HG03442 (cell line): Measurements from ENCODE around the gene GPR152.

ENCODE experiments used
- ATAC-seq: cut with Tn5 transposase; IDR thresholded peaks from one replicate; pipeline ENCODE4 v1.9.1; 2021; ENCODE audit warnings: mild to moderate bottlenecking, moderate library complexity; ENCODE audit not compliant: unreplicated experiment

Gene GPR152

DNA sequence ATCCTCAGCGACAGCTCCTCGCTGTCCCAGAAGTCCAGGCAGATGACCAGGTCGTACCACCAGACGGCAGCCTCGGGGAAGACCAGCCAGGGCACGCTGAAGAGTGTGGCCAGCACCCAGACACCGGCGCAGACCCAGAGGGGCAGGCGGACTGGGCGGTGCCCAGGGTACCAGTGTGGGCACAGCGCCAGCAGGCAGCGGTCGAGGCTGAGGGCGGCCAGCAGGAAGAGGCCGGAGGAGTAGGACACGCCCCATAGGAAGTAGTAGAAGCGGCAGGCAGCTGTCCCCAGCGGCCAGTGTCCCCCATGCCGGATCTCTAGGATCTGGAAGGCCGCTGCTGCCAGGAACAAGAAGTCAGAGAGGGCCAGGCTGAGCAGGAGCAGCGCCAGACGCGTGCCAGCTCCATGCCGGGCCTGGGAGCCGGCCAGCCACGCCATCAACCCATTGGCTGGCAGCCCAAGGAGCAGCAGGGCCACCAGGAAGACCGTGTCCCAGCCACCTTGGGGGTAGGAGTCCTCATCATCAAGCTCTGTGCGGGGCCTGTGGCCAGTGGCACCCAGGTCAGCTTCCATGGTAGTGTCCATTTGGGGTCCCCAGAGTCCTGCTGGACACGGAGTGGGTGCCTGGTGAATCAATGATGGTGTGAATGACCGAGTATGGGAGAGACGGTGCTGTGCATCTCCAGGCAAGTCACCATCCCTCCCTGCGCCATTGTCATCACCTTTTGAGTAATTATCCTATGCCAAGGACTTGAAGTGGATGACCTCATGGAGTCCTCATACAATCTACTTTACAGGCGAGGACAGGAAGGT lies at the start of gene GPR152:
TSS of gene GPR152 (minus strand) at position 589 of the 812 bp plus-strand sequence. CDS start at position 584, 5 bp downstream.
- ATAC-seq, result no peak

- no peak for ATAC-seq
These were observed 49.3 kb upstream of the GPR152 start for GRCh38 chr11:67501854-67502253.

DNA sequence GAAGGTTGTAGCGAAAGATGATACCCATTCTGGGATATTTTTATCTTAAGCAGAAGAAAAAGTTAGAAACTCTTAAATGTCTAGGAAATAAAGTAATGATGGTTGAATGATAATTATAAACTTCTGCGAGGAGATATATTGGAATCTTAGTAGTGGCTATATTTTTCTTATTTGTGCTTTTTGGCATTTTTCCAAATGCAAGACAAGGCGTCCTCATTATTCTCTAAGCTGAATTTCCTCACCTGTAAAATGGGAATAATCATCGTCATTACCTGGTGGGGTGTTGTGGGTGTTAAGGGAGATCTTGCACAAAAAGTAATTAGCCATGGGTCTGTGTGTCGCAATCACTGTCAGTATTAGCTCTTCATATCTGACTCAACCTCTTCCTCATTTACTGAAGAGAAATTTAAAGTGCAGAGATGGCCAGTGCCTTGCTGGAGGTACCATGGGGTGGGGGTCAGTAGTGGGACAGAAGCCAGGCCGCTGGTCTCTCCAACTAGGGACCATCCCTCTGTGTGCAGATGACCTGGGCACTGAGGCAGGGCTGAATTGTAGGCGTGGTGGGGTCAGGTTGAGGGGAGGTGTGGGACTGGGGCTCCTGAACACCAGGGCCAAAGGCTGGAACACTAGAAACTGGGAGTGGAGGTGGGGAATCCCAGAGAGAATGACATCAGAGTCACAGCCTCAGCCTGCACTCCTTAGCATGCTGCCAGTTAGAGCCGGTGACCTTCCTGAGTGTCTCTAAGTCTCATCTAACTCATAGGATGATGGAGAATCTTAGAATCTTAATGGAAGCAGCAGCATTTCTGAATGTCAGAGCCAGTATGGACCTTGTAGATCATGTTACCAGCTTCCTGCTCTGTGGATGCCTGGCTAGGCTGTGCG lies 48.5 kb upstream of the GPR152 start:
- ATAC-seq, result no peak

- ATAC-seq, result no peak
These were observed 47.9 kb upstream of the GPR152 start for GRCh38 chr11:67500484-67500821.

DNA sequence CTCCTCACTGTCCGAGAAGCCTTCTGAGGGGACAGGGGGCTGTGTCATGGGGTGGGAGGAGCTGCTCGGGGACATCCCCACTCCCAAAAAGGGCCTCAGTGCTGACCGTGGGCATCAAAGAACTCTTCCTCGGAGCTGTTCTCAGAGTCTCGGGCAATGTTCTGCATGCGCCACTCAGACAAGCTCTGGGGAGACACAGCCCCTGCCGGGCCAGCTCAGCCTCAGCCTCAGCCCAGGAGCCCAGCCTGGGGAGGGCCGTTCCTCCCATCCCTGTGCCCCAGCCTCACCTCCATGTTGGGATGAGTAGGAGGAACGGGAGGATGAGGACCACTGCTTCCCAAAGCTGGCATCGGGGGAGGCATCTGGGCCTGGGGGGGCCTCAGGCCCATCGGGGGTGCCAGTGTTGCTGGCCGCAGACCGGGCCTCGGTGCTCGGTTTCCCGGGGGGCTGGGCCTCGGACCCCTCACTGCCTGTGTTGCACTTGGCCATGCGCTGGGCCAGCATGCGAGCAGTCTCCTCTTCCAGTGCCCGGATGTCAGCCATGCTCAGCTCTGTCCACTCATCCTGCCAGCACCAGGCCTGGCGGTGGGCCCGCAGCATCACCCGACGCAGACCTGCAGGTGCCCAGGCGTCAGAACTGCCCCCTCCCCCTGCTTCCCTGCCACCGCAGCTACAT lies 47.4 kb upstream of the GPR152 start:
- no peak for ATAC-seq

DNA sequence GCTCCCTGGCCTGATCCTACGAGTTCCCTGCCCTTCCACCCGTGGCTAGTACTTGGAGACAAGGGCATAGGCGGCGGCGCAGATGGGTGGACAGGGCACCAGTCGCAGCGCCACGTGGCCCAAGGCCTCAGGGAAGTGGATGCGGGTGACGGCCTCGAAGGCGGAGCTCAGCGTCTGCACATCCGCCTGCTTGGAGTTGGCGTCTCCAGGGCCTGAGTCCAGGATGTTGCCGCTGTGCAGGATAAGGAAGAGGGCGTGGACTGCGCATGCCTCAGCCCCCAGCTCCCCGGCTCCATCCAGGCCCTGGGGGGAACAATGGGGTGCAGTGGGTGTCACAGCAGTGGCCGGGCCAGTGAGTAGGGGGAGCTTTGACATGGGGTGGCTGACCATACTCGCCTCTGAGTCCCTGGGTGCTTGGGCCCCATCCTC lies 46.0 kb upstream of the GPR152 start:
- no peak for ATAC-seq

DNA sequence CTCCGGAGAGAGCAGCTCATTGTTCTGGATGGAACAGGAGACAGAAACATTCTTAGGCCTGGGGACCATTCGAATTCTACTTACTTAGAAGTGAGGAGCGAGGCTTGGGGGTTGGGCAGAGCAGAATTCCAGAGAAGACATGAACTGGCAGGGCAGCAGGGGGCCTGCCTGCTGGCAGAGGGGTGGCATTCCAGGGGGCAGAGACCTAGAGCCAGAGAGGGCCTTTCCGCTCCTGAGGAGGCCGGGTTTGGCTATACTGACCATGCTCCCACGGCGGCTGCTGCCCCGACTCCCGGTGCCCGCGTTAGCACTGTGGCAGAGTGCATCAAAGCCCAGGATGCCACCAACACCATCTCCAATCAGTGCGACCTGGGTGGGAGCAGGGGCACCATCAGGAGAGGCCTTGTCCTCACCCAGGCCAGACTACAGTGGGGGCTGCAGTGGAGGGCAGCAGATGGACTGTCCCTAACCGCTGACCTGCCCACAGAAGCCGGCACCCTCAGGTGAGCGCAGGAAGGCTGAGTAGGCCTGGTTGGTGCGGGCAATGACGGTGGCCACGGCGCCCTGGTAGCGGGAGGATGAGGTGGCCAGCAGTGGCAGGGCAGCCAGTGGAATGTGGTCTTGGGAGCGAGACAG lies 45.2 kb upstream of the GPR152 start:
- no peak for ATAC-seq

DNA sequence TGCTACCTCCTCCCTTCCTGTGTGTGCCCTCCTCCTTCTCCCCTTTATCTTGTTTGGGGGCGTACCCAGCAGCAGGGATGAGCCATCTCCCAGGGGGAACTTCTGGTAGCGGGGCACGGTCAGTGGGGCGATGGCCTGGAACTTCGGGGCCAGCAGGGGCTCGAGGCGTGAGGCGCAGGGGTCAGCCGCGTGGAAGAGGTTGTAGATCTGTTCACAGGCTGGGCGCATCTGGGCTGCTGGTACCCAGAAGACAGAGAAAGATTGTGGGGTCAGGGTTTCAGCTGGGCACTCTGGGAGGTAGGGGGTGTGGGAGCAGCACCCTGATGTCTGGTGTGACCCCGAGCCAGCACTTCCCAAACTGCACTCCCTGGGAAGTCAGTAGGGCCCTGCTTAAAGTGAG lies 43.6 kb upstream of the GPR152 start:
- ATAC-seq, result no peak

DNA sequence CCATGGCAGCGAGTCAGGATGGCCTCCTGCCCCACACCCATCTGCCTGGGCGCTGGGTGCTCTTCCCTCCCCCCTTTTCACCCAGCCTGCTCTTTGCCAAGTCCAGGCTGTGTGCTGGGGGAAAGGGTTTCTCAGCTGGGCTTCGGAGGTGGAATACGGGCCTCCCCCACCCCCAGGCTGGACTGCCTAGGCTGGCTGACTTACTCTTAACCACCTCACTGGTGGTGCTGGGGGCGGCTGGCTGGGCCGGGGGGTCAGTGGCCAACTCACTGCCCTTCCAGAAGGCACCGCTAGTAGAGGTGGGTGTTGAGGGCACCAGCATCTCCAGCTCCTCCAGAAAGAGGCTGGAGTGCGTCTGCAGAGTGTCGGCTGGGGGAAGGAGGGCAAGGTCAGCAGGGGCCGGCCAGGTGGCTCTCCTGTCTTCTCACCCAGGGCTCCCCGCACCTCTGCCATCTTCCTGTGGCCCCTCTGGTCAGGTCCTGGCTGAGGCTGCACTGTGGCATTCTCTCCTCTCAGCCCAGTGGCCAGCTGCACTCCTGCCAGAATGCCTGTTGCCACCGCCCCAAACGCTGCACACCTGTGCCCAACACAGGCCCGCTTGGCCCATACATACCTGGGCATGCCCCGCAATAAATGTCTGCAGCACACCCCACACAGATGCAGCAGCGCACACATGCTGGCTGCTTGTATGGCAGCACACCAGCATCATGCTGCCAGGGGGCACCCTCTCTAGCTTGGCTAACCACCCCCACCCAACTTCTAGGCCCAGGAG lies 42.9 kb upstream of the GPR152 start:
- no peak for ATAC-seq

- ATAC-seq, result no peak
These were observed 42.1 kb upstream of the GPR152 start for GRCh38 chr11:67494371-67495233.

- ATAC-seq, result no peak
These were observed 41.2 kb upstream of the GPR152 start for GRCh38 chr11:67493548-67494370.

- no peak for ATAC-seq
These were observed 40.4 kb upstream of the GPR152 start for GRCh38 chr11:67492801-67493547.

GRCh38 chr11:67492069-67492727 lies 39.7 kb upstream of the GPR152 start:
- ATAC-seq, result no peak

DNA sequence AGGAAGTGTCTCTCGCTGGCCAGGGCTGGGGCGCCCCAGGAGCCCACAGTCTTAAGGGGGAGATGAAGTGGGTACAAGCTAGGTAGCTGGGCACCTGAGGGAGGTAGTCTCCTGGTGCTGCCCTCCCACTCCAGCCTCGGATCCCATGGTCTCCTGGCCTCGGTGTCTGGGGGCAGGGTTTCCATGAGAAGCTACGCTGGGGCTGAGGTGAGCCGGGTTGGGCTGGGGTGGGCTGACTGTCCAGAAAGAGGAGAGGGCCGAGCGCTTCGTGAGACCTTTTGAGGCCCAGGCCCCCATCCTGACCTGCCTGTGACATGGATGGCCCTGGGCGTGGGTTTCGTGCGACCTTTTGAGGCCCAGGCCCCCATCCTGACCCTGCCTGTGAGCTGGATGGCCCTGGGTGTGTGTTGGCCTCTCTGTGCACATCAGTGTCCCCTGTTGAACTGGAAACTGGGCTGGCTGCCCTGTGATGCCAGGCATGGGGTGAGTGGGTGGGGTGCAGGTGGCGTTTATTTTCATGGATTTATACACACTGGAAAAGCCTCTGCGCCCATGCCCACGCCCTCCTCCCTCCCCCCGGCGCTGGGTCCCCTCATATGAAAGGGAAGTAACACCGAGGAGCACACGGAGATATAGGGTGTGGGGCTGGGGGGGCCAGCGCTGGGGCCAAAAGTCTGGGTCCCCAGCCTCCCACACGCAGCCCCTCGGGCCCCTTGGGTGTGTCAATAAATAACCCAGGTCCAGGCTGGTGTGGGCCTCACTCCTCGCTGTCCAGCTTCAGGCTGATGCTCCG lies 38.9 kb upstream of the GPR152 start:
- no peak for ATAC-seq

GRCh38 chr11:67490727-67491065 lies 38.2 kb upstream of the GPR152 start:
- no peak for ATAC-seq

DNA sequence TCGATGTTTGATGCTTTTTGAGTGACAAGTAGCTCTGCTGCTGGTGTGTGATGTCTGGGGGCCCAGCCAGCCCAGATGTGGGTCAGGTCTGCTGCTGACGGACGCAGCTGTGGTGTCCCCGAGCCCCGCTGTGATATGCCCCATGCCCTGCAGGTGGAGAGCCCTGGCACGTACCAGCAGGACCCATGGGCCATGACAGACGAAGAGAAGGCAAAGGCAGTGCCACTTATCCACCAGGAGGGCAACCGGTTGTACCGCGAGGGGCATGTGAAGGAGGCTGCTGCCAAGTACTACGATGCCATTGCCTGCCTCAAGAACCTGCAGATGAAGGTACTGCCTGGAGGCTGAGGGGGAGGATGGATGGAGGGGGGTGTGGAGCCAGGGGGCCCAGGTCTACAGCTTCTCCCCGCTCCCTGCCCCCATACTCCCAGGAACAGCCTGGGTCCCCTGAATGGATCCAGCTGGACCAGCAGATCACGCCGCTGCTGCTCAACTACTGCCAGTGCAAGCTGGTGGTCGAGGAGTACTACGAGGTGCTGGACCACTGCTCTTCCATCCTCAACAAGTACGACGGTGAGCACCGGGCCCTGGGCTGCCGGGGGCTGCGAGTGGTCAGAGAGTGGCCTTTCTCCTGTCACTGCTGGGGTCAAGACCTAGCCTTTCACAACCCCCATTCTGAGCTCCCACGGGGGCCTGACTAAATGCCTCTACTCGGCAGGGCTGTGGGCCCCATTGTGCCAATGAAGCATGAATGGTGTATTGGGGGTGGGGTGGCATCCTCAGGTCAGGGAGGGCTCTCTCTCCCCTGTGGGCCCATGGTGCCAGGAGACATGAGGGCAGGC lies 37.6 kb upstream of the GPR152 start:
- ATAC-seq, result no peak
